Testis (tissue), 2 donors: ENCODE results near the gene MIR17HG.

ENCODE experiments used
- POLR2A ChIP-seq: fragments of 450-650 bp; IDR thresholded peaks from one replicate; pipeline ENCODE4 v1.6.1; 2017; ENCODE audit warnings: antibody characterized with exemption, mild to moderate bottlenecking, moderate library complexity
- TF ChIP-seq, protein P1 (sequence below), 3 experiments: fragments of 450-650 bp in 2 of 3; fragments of 200-600 bp in 1 of 3; sonication (generic) in 1 of 3; IDR thresholded peaks; one replicate each; pipeline ENCODE4 v1.5.1; 2016 to 2019; ENCODE audit warnings: antibody characterized with exemption in 3 of 3, mild to moderate bottlenecking in 2 of 3, moderate library complexity in 1 of 3

DNA sequence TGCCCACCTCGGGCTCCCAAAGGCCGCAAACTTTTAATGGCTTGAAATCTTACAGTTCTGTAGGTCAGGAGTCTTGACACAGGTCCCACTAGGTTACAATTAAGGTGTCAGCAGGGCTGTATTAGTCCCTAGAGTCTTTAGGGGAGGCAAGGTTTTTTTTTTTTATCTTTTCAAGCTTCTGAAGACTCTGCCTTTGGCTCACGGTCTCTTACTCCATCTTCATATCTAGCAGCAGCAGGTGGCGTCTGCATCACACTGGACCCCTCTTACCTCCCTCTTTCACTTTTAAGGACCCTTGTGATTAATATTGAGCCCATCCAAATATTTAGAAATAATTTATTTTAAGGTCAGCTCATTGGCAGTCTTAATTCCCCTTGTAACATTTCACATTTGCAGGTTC lies 11.6 kb downstream of the MIR17HG start:
- TF ChIP-seq, protein P1, sequence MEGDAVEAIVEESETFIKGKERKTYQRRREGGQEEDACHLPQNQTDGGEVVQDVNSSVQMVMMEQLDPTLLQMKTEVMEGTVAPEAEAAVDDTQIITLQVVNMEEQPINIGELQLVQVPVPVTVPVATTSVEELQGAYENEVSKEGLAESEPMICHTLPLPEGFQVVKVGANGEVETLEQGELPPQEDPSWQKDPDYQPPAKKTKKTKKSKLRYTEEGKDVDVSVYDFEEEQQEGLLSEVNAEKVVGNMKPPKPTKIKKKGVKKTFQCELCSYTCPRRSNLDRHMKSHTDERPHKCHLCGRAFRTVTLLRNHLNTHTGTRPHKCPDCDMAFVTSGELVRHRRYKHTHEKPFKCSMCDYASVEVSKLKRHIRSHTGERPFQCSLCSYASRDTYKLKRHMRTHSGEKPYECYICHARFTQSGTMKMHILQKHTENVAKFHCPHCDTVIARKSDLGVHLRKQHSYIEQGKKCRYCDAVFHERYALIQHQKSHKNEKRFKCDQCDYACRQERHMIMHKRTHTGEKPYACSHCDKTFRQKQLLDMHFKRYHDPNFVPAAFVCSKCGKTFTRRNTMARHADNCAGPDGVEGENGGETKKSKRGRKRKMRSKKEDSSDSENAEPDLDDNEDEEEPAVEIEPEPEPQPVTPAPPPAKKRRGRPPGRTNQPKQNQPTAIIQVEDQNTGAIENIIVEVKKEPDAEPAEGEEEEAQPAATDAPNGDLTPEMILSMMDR (IDR thresholded peaks at IDR 0.05), result no peak
- no peak for TF ChIP-seq POLR2A
